WTC11 (cell line): ENCODE measurements around the gene PICALM.

Source experiments
- CREB1 ChIP-seq: sonication (generic); formaldehyde crosslinking; IDR thresholded peaks from 2 replicates; pipeline ENCODE4 v1.8.0; 2023; ENCODE audit warnings: mild to moderate bottlenecking, missing genetic modification reagents
- CREM ChIP-seq: sonication (generic); formaldehyde crosslinking; IDR thresholded peaks from 2 replicates; pipeline ENCODE4 v1.8.1; 2022; ENCODE audit warnings: mild to moderate bottlenecking, missing genetic modification reagents, moderate library complexity
- KAT7 ChIP-seq: sonication (generic); formaldehyde crosslinking; IDR thresholded peaks from 2 replicates; pipeline ENCODE4 v1.8.1; 2023; ENCODE audit warnings: missing genetic modification reagents, mild to moderate bottlenecking, borderline replicate concordance
- TEAD4 ChIP-seq: sonication (generic); formaldehyde crosslinking; IDR thresholded peaks from 2 replicates; pipeline ENCODE4 v1.8.0; 2022; ENCODE audit warnings: mild to moderate bottlenecking, missing genetic modification reagents
- TF ChIP-seq, protein P1 (sequence below): sonication (generic); formaldehyde crosslinking; IDR thresholded peaks from 2 replicates; pipeline ENCODE4 v1.8.0; 2023; ENCODE audit warnings: mild to moderate bottlenecking, missing genetic modification reagents
- TF ChIP-seq, protein P2 (sequence below): fragments of 200-600 bp; IDR thresholded peaks from 2 replicates; pipeline ENCODE4 v1.8.0; 2022; ENCODE audit warnings: antibody characterized with exemption
- TF ChIP-seq, protein P3 (sequence below): sonication (generic); formaldehyde crosslinking; conservative IDR thresholded peaks from 2 replicates; pipeline ENCODE4 v1.8.1; 2022; ENCODE audit warnings: mild to moderate bottlenecking, missing genetic modification reagents

DNA sequence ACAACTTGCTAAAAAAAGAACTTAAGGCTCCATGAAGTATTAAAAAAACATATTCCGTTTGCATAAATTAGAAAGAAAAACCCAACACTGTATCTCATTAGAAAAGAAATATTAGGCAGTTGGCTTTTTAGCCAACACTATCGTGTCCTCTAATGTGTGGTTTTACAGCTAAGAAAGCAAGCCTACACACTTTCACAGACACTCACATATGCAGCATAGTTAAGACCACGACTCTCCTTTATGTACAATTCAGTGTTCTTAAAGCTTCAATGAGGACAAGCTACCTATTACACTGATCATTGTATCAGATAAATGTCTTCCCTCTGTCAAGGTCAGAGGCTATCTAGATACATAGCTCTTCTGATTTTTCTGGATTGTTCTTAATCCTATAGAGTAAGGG lies 80.1 kb downstream of the PICALM start:
- no peak for TF ChIP-seq CREB1 (CRISPR knock-in tag)
- TF ChIP-seq, protein P1, sequence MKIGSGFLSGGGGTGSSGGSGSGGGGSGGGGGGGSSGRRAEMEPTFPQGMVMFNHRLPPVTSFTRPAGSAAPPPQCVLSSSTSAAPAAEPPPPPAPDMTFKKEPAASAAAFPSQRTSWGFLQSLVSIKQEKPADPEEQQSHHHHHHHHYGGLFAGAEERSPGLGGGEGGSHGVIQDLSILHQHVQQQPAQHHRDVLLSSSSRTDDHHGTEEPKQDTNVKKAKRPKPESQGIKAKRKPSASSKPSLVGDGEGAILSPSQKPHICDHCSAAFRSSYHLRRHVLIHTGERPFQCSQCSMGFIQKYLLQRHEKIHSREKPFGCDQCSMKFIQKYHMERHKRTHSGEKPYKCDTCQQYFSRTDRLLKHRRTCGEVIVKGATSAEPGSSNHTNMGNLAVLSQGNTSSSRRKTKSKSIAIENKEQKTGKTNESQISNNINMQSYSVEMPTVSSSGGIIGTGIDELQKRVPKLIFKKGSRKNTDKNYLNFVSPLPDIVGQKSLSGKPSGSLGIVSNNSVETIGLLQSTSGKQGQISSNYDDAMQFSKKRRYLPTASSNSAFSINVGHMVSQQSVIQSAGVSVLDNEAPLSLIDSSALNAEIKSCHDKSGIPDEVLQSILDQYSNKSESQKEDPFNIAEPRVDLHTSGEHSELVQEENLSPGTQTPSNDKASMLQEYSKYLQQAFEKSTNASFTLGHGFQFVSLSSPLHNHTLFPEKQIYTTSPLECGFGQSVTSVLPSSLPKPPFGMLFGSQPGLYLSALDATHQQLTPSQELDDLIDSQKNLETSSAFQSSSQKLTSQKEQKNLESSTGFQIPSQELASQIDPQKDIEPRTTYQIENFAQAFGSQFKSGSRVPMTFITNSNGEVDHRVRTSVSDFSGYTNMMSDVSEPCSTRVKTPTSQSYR, result no peak
- TF ChIP-seq, protein P2, sequence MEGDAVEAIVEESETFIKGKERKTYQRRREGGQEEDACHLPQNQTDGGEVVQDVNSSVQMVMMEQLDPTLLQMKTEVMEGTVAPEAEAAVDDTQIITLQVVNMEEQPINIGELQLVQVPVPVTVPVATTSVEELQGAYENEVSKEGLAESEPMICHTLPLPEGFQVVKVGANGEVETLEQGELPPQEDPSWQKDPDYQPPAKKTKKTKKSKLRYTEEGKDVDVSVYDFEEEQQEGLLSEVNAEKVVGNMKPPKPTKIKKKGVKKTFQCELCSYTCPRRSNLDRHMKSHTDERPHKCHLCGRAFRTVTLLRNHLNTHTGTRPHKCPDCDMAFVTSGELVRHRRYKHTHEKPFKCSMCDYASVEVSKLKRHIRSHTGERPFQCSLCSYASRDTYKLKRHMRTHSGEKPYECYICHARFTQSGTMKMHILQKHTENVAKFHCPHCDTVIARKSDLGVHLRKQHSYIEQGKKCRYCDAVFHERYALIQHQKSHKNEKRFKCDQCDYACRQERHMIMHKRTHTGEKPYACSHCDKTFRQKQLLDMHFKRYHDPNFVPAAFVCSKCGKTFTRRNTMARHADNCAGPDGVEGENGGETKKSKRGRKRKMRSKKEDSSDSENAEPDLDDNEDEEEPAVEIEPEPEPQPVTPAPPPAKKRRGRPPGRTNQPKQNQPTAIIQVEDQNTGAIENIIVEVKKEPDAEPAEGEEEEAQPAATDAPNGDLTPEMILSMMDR, result no peak
- no peak for TF ChIP-seq CREM (CRISPR knock-in tag)
- no peak for TF ChIP-seq KAT7 (CRISPR knock-in tag)
- no peak for TF ChIP-seq TEAD4 (CRISPR knock-in tag)
- TF ChIP-seq, protein P3, sequence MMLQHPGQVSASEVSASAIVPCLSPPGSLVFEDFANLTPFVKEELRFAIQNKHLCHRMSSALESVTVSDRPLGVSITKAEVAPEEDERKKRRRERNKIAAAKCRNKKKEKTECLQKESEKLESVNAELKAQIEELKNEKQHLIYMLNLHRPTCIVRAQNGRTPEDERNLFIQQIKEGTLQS (CRISPR knock-in tag), result no peak
